ENCODE data around the gene GRIN2B.

DNA sequence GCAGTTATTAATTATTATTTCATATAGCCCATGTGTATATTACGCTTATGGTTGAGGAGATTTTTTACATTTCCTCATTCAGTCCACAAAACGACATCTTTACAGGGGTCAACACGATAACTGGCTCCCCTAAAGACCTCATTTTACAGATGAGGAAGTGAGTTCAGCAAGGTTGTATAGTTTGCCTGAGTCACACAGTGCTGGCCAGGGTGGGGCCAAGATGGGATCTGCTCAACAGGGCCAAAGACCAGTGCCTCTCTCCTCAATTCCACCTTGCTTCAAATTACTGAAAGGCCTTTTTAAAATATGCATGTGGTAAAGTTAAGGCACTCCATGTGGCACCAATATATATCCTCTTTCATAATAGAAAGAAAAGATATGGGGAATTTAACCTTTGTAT lies 13.1 kb downstream of the GRIN2B start:
- TF ChIP-seq POLR2A (IDR thresholded peaks at IDR 0.05; ENCODE audit: low read length) (no peak), GATA1 (IDR thresholded peaks at IDR 0.05; ENCODE audit: low read depth, low read length) (no peak)

Measured in erythroblast (primary cell).